Measurements from ENCODE around the gene SCAMP1.

GRCh38 chr5:78447775-78448424 is 87.5 kb downstream of the SCAMP1 start:
- TF ChIP-seq, protein P1, sequence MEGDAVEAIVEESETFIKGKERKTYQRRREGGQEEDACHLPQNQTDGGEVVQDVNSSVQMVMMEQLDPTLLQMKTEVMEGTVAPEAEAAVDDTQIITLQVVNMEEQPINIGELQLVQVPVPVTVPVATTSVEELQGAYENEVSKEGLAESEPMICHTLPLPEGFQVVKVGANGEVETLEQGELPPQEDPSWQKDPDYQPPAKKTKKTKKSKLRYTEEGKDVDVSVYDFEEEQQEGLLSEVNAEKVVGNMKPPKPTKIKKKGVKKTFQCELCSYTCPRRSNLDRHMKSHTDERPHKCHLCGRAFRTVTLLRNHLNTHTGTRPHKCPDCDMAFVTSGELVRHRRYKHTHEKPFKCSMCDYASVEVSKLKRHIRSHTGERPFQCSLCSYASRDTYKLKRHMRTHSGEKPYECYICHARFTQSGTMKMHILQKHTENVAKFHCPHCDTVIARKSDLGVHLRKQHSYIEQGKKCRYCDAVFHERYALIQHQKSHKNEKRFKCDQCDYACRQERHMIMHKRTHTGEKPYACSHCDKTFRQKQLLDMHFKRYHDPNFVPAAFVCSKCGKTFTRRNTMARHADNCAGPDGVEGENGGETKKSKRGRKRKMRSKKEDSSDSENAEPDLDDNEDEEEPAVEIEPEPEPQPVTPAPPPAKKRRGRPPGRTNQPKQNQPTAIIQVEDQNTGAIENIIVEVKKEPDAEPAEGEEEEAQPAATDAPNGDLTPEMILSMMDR (IDR thresholded peaks at IDR 0.05; ENCODE audit: low read length) = no peak
- no peak for TF ChIP-seq EZH2 (IDR thresholded peaks at IDR 0.05; ENCODE audit: borderline replicate concordance, low read length)

All from OCI-LY1 (cell line).